Psoas muscle (tissue), 8 donors: ENCODE measurements around the gene RTN4RL1. TPM values are rescaled to one million over a fixed set of nuclear protein-coding genes. Genes with fewer than 3 reads are reported as not detected.

ENCODE experiments used
- ATAC-seq, 4 donors: fragments of 200-7000 bp; cut with Tn5 transposase; one replicate each; pipeline ENCODE4 v1.9.1; 2020; ENCODE audit warnings: moderate library complexity in 3 of 4, mild to moderate bottlenecking in 2 of 4
- DNase-seq, 2 donors: peaks; one replicate each; pipeline ENCODE4 v3.0.0-alpha.2; 2020
- H3K27ac ChIP-seq: fragments of 200-600 bp; one replicate; pipeline ENCODE4 v1.8.0; 2022
- H3K27me3 ChIP-seq, 3 donors: fragments of 200-600 bp in 1 of 3; one replicate each; pipeline versions ENCODE4 v1.6.1 to v1.8.0; 2013 to 2022; ENCODE audit warnings: low read length in 2 of 3, mild to moderate bottlenecking in 2 of 3, moderate library complexity in 1 of 3; ENCODE audit not compliant: insufficient read depth in 3 of 3
- H3K36me3 ChIP-seq, 2 donors: fragments of 200-600 bp in 1 of 2; one replicate each; pipeline versions ENCODE4 v1.6.1 to v1.8.0; 2013 to 2022; ENCODE audit warnings: low read depth in 1 of 2, mild to moderate bottlenecking in 1 of 2, moderate library complexity in 1 of 2; ENCODE audit not compliant: insufficient read depth in 1 of 2
- H3K4me1 ChIP-seq: fragments of 200-600 bp; one replicate; pipeline ENCODE4 v1.8.0; 2022
- H3K4me3 ChIP-seq: fragments of 200-600 bp; one replicate; pipeline ENCODE4 v1.8.0; 2022; ENCODE audit warnings: mild to moderate bottlenecking
- H3K9me3 ChIP-seq: fragments of 200-600 bp; one replicate; pipeline ENCODE4 v1.8.0; 2022
- WGBS, 3 donors: extraction: QIAGEN DNeasy Blood & Tissue Kit; methylation state at CpG; one replicate each; pipeline versions ENCODE4 v1.1.6 to v1.1.7; 2013; 5-methylcytosine and 5-hydroxymethylcytosine counted together
- intact Hi-C, 2 donors: fragments of 100-400 bp; cut with DNase I; formaldehyde crosslinking; loops; one replicate each; pipeline versions ENCODE4 v1.11.0 to v1.14.2; 2022
- polyA plus RNA-seq, 3 donors: library from polyadenylated mRNA; stranded (reverse); fragments of 200-250 nt; gene quantifications; one replicate each; pipeline ENCODE4 v1.2.3, GENCODE V29; 2013
- total RNA-seq, 4 donors: library from RNA; stranded (reverse); fragmentation: NEBNext Ultra II Directional in 2 of 4; extraction: Animal tissue kit (Norgen Biotek cat#: 25700) in 2 of 4; gene quantifications; one replicate each; pipeline versions ENCODE4 v1.2.1 to v1.2.4, GENCODE V29; 2021 to 2023
- TF ChIP-seq, protein P1 (sequence below): fragments of 200-600 bp; IDR thresholded peaks from one replicate; pipeline ENCODE4 v1.8.0; 2022; ENCODE audit warnings: antibody characterized with exemption
- donor health status: healthy with polysubstance abuse.
- donor health status: DM: no; HTN: no; CAD: no; lungs with moderate emphysema.
- donor health status: Bipolar disorder and iron deficiency.
- donor health status: healthy.
- donor health status: DM: yes; HTN: yes; CAD: no.
- donor health status: DM: no; HTN: no; CAD: no.
- donor health status: DM: no; HTN: no; CAD: no.
- donor health status: DM: yes; HTN: yes; CAD: no.

The RTN4RL1 gene
- total and polyA plus RNA-seq, 7 donors: 0.44 to 1.8 (median 0.75) TPM

GRCh38 chr17:1997289-1997926, 27.7 kb downstream of the RTN4RL1 start:
- peak in 1 of 4 donors; percentile 72 for ATAC-seq
- Histone ChIP-seq H3K4me1 (peaks cover 35% of the 10 kb centered on the region), H3K27me3 (peaks cover 0 to 6% (median 0%) of the 10 kb centered on the region in 3 donors), H3K4me3 (peak overlapping the region; percentile 75), H3K9me3 (no peaks in the 10 kb centered on the region), H3K27ac (peak overlapping the region; percentile 92), H3K36me3 (no peaks in the 10 kb centered on the region)
- WGBS, 3 donors: 39 to 63% (median 49%) methylated on average over 17 to 22 of the region's 22 CpGs
- intact Hi-C loops: loop anchor here in 1 of 2 donors (5.0 kb wide), 1 partner anchor 55 kb away; no protein-coding TSS in a partner anchor
- TF ChIP-seq, protein P1, sequence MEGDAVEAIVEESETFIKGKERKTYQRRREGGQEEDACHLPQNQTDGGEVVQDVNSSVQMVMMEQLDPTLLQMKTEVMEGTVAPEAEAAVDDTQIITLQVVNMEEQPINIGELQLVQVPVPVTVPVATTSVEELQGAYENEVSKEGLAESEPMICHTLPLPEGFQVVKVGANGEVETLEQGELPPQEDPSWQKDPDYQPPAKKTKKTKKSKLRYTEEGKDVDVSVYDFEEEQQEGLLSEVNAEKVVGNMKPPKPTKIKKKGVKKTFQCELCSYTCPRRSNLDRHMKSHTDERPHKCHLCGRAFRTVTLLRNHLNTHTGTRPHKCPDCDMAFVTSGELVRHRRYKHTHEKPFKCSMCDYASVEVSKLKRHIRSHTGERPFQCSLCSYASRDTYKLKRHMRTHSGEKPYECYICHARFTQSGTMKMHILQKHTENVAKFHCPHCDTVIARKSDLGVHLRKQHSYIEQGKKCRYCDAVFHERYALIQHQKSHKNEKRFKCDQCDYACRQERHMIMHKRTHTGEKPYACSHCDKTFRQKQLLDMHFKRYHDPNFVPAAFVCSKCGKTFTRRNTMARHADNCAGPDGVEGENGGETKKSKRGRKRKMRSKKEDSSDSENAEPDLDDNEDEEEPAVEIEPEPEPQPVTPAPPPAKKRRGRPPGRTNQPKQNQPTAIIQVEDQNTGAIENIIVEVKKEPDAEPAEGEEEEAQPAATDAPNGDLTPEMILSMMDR: no peak
- no peak for DNase-seq

GRCh38 chr17:1996800-1997288, 28.3 kb downstream of the RTN4RL1 start:
- H3K27ac ChIP-seq: peak overlapping the region; percentile 92
- H3K4me3 ChIP-seq: no peak overlapping the region
- intact Hi-C loops: loop anchor here in 1 of 2 donors (5.0 kb wide), 1 partner anchor 55 kb away; no protein-coding TSS in a partner anchor
- no peaks in the 10 kb centered on the region for H3K9me3 ChIP-seq
- WGBS, 3 donors: 83 to 92% (median 84%) methylated on average over 9 of the region's 9 CpGs
- peaks cover 0 to 6% (median 0%) of the 10 kb centered on the region in 3 donors for H3K27me3 ChIP-seq
- DNase-seq (no peak), ATAC-seq (no peak)
- TF ChIP-seq, protein P1: no peak
- no peaks in the 10 kb centered on the region for H3K36me3 ChIP-seq
- H3K4me1 ChIP-seq: peaks cover 35% of the 10 kb centered on the region

GRCh38 chr17:1995907-1996799, 29.0 kb downstream of the RTN4RL1 start:
- DNase-seq (no peak), ATAC-seq (no peak)
- Histone ChIP-seq H3K4me1 (peaks cover 35% of the 10 kb centered on the region), H3K27ac (peak overlapping the region; percentile 92), H3K36me3 (no peaks in the 10 kb centered on the region), H3K4me3 (no peak overlapping the region), H3K9me3 (no peaks in the 10 kb centered on the region), H3K27me3 (peaks cover 0 to 6% (median 0%) of the 10 kb centered on the region in 3 donors)
- WGBS, 3 donors: 65 to 89% (median 71%) methylated on average over 14 of the region's 14 CpGs
- intact Hi-C loops: loop anchor here in 1 of 2 donors (5.0 kb wide), 1 partner anchor 54 kb away; no protein-coding TSS in a partner anchor
- TF ChIP-seq, protein P1: no peak

GRCh38 chr17:1995321-1995892, 29.7 kb downstream of the RTN4RL1 start:
- TF ChIP-seq, protein P1: no peak
- H3K27me3 ChIP-seq: peaks cover 0 to 6% (median 0%) of the 10 kb centered on the region in 3 donors
- peak overlapping the region; percentile 92 for H3K27ac ChIP-seq
- DNase-seq: no peak
- no peak for ATAC-seq
- no peaks in the 10 kb centered on the region for H3K36me3 ChIP-seq
- H3K4me3 ChIP-seq: no peak overlapping the region
- peaks cover 30% of the 10 kb centered on the region for H3K4me1 ChIP-seq
- intact Hi-C loops: loop anchor here in 1 of 2 donors (5.0 kb wide), 1 partner anchor 53 kb away; no protein-coding TSS in a partner anchor
- WGBS, 3 donors: 92 to 98% (median 95%) methylated on average over 16 of the region's 16 CpGs
- H3K9me3 ChIP-seq: no peaks in the 10 kb centered on the region
